ENCODE results near the gene PROSER3. TPM values are rescaled to one million over a fixed set of nuclear protein-coding genes. Genes with fewer than 3 reads are reported as not detected.

PROSER3 gene
- total and polyA plus RNA-seq, 2 of the 13 experiments (the other 11 are each of a cell fraction or from before 2014, with no cell fraction given): 5.1 to 5.7 TPM

DNA sequence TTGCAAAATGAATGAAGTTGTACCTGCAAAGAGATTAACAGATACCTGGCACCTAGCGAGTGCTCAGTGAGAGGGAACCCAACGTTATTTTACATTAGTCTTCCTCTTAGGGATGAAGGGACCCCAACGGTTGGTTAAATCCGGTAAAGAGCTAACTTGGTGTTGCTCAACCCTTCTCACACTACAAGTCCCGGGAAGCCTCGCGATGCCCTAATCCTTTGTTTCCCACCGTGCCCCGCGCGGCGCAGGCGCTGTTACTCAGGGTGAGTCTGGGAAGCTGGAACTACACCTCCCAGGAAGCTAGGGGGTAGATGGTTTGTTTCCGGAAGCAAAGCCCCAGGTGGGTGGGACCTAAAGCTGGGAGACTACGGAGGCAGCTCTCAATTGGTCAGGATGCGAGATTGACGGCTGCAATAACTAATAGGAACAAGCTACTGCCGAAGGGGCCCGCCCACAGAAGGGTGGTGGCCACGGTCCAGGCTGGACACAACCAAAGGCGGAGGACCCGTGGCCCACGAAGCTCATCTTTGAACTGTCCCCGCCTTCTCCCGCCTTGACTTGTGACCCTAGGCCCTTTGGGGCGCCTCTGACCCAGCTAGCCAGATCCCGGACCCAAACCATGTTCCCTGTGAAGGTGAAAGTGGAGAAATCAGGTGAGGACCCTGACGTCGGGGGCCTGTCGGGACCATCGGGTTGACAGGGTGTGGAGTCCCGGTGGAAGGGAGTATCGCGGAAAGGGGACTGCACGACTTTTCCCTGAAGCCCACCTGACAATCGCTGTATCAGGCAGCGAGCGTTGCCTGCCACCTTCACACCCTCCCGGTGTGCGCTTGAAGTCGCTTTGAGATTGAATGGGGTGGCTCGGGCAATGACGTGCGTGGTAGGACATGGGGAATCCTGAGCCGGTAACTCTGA, 9.6 kb upstream of the PROSER3 start, which contains the start of gene LIN37 (continued):
- TF ChIP-seq THAP7 (CRISPR knock-in tag; IDR thresholded peaks at IDR 0.05) (no peak), GRHL1 (CRISPR knock-in tag; conservative IDR thresholded peaks at IDR 0.05) (no peak), ZHX1 (CRISPR knock-in tag; IDR thresholded peaks at IDR 0.05; ENCODE audit: low read depth) (no peak), NCOA1 (CRISPR knock-in tag; IDR thresholded peaks at IDR 0.05) (no peak), SCMH1 (CRISPR knock-in tag; IDR thresholded peaks at IDR 0.05; ENCODE audit: borderline replicate concordance) (no peak), HMGA1 (CRISPR knock-in tag; conservative IDR thresholded peaks at IDR 0.05) (no peak), DNMT1 (CRISPR knock-in tag; IDR thresholded peaks at IDR 0.05) (no peak), TOE1 (CRISPR knock-in tag; IDR thresholded peaks at IDR 0.05) (no peak), MLLT10 (CRISPR knock-in tag; IDR thresholded peaks at IDR 0.05) (no peak), ONECUT2 (CRISPR knock-in tag; IDR thresholded peaks at IDR 0.05) (no peak), CHD4 (IDR thresholded peaks at IDR 0.05; ENCODE audit: borderline replicate concordance, low read length) (no peak), SNAPC2 (CRISPR knock-in tag; IDR thresholded peaks at IDR 0.05) (0 out of 2 replicates have a peak, but pooled peaks have one; percentile 24), ELF1 (CRISPR knock-in tag; IDR thresholded peaks at IDR 0.05) (peak; percentile 99), ESRRA (CRISPR knock-in tag; IDR thresholded peaks at IDR 0.05; ENCODE audit: low read depth) (peak; percentile 70; the same call in 1 of the 2 replicates), ELF4 (CRISPR knock-in tag; IDR thresholded peaks at IDR 0.05; ENCODE audit: borderline replicate concordance) (peak; percentile 97)
- TF ChIP-seq, protein P1, sequence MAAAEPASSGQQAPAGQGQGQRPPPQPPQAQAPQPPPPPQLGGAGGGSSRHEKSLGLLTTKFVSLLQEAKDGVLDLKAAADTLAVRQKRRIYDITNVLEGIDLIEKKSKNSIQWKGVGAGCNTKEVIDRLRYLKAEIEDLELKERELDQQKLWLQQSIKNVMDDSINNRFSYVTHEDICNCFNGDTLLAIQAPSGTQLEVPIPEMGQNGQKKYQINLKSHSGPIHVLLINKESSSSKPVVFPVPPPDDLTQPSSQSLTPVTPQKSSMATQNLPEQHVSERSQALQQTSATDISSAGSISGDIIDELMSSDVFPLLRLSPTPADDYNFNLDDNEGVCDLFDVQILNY (CRISPR knock-in tag; conservative IDR thresholded peaks at IDR 0.05): peak; percentile 35; the same call in 1 of the 2 replicates
- TF ChIP-seq, protein P2, sequence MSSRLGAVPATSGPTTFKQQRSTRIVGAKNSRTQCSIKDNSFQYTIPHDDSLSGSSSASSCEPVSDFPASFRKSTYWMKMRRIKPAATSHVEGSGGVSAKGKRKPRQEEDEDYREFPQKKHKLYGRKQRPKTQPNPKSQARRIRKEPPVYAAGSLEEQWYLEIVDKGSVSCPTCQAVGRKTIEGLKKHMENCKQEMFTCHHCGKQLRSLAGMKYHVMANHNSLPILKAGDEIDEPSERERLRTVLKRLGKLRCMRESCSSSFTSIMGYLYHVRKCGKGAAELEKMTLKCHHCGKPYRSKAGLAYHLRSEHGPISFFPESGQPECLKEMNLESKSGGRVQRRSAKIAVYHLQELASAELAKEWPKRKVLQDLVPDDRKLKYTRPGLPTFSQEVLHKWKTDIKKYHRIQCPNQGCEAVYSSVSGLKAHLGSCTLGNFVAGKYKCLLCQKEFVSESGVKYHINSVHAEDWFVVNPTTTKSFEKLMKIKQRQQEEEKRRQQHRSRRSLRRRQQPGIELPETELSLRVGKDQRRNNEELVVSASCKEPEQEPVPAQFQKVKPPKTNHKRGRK (CRISPR knock-in tag; IDR thresholded peaks at IDR 0.05): no peak

Measured in HepG2 (cell line).